GM18858 (cell line): Measurements from ENCODE around the gene CXCL10.

Experiments used
- ATAC-seq: cut with Tn5 transposase; IDR thresholded peaks from one replicate; pipeline ENCODE4 v1.9.1; 2021; ENCODE audit not compliant: unreplicated experiment

The CXCL10 gene

GRCh38 chr4:75997081-75997480 is 26.2 kb downstream of the CXCL10 start:
- ATAC-seq: no peak

GRCh38 chr4:75995727-75996126 is 27.6 kb downstream of the CXCL10 start:
- ATAC-seq: no peak

- no peak for ATAC-seq
These were observed 30.8 kb downstream of the CXCL10 start for GRCh38 chr4:75992462-75992861.

- ATAC-seq: no peak
These were observed 33.3 kb downstream of the CXCL10 start for GRCh38 chr4:75989846-75990528.

- no peak for ATAC-seq
These were observed 38.2 kb downstream of the CXCL10 start for GRCh38 chr4:75985116-75985515.

- no peak for ATAC-seq
These were observed 42.7 kb downstream of the CXCL10 start for GRCh38 chr4:75980576-75980975.

GRCh38 chr4:75976177-75976576 is 47.1 kb downstream of the CXCL10 start:
- no peak for ATAC-seq

- ATAC-seq: no peak
These were observed 49.5 kb downstream of the CXCL10 start for GRCh38 chr4:75973766-75974165.
